HEK293 (cell line): ENCODE data around the gene ITGB2.

Source experiments
- GLI2 ChIP-seq: fragments of 450-650 bp; formaldehyde crosslinking; IDR thresholded peaks from 2 replicates; pipeline ENCODE4; 2017; ENCODE audit warnings: missing biosample characterization, missing genetic modification characterization, low read depth, borderline replicate concordance
- HOXC10 ChIP-seq: sonication (generic); formaldehyde crosslinking; IDR thresholded peaks from 2 replicates; pipeline ENCODE4 v1.8.1; 2023; ENCODE audit warnings: mild to moderate bottlenecking, missing genetic modification reagents
- KLF9 ChIP-seq: fragments of 450-650 bp; formaldehyde crosslinking; IDR thresholded peaks from 2 replicates; pipeline ENCODE4 v1.5.1; 2016; ENCODE audit warnings: missing biosample characterization, missing genetic modification characterization, low read depth
- MEIS1 ChIP-seq: sonication (generic); formaldehyde crosslinking; IDR thresholded peaks from 2 replicates; pipeline ENCODE4 v1.8.1; 2022; ENCODE audit warnings: missing genetic modification reagents, mild to moderate bottlenecking, borderline replicate concordance
- PRDM1 ChIP-seq: fragments of 450-650 bp; formaldehyde crosslinking; IDR thresholded peaks from 2 replicates; pipeline ENCODE4; 2016; ENCODE audit warnings: missing biosample characterization, missing genetic modification characterization
- REPIN1 ChIP-seq: fragments of 450-650 bp; formaldehyde crosslinking; IDR thresholded peaks from 2 replicates; pipeline ENCODE4 v1.5.1; 2017; ENCODE audit warnings: missing biosample characterization, missing genetic modification characterization, low read depth
- SP3 ChIP-seq: fragments of 450-650 bp; formaldehyde crosslinking; IDR thresholded peaks from 2 replicates; pipeline ENCODE4 v1.5.1; 2016; ENCODE audit warnings: missing biosample characterization, missing genetic modification characterization
- ZBTB7A ChIP-seq: fragments of 450-650 bp; formaldehyde crosslinking; IDR thresholded peaks from 2 replicates; pipeline ENCODE4 v1.5.1; 2016; ENCODE audit warnings: low read depth, missing biosample characterization, missing genetic modification characterization
- ZNF138 ChIP-seq: fragments of 450-650 bp; formaldehyde crosslinking; IDR thresholded peaks from 2 replicates; pipeline ENCODE4 v1.5.1; 2016; ENCODE audit warnings: missing biosample characterization, missing genetic modification characterization, borderline replicate concordance
- ZNF140 ChIP-seq: fragments of 450-650 bp; formaldehyde crosslinking; IDR thresholded peaks from 2 replicates; pipeline ENCODE4 v1.5.1; 2016; ENCODE audit warnings: missing biosample characterization, missing genetic modification characterization
- ZNF146 ChIP-seq: fragments of 450-650 bp; formaldehyde crosslinking; IDR thresholded peaks from 2 replicates; pipeline ENCODE4 v1.5.1; 2016; ENCODE audit warnings: missing biosample characterization, missing genetic modification characterization
- ZNF16 ChIP-seq: fragments of 450-650 bp; formaldehyde crosslinking; IDR thresholded peaks from 2 replicates; pipeline ENCODE4 v1.5.1; 2016; ENCODE audit warnings: low read depth, missing biosample characterization, missing genetic modification characterization
- ZNF184 ChIP-seq: fragments of 450-650 bp; IDR thresholded peaks from 2 replicates; pipeline ENCODE4 v1.5.1; 2018; ENCODE audit warnings: missing biosample characterization, mild to moderate bottlenecking, missing genetic modification characterization
- ZNF211 ChIP-seq: fragments of 450-650 bp; formaldehyde crosslinking; IDR thresholded peaks from 2 replicates; pipeline ENCODE4 v1.5.1; 2016; ENCODE audit warnings: low read depth, missing biosample characterization, missing genetic modification characterization
- ZNF335 ChIP-seq: fragments of 450-650 bp; formaldehyde crosslinking; conservative IDR thresholded peaks from 2 replicates; pipeline ENCODE4 v1.5.1; 2016; ENCODE audit warnings: missing biosample characterization, missing genetic modification characterization
- ZNF404 ChIP-seq: fragments of 450-650 bp; formaldehyde crosslinking; IDR thresholded peaks from 2 replicates; pipeline ENCODE4 v1.5.1; 2017; ENCODE audit warnings: missing biosample characterization, missing genetic modification characterization
- ZNF510 ChIP-seq: fragments of 450-650 bp; formaldehyde crosslinking; IDR thresholded peaks from 2 replicates; pipeline ENCODE4 v1.5.1; 2018; ENCODE audit warnings: mild to moderate bottlenecking, missing genetic modification characterization, missing biosample characterization; ENCODE audit not compliant: insufficient replicate concordance
- ZNF621 ChIP-seq: fragments of 450-650 bp; formaldehyde crosslinking; IDR thresholded peaks from 2 replicates; pipeline ENCODE4 v1.5.1; 2017; ENCODE audit warnings: missing biosample characterization, missing genetic modification characterization
- ZNF792 ChIP-seq: fragments of 450-650 bp; formaldehyde crosslinking; IDR thresholded peaks from 2 replicates; pipeline ENCODE4 v1.5.1; 2016; ENCODE audit warnings: missing biosample characterization, missing genetic modification characterization
- TF ChIP-seq, protein P1 (sequence below): fragments of 450-650 bp; formaldehyde crosslinking; IDR thresholded peaks from 2 replicates; pipeline ENCODE4 v1.5.1; 2016; ENCODE audit warnings: missing biosample characterization, missing genetic modification characterization
- TF ChIP-seq, protein P2 (sequence below): fragments of 450-650 bp; formaldehyde crosslinking; conservative IDR thresholded peaks from 2 replicates; pipeline ENCODE4 v1.5.1; 2016; ENCODE audit warnings: low read depth, missing biosample characterization, missing genetic modification characterization
- TF ChIP-seq, protein P3 (sequence below): fragments of 450-650 bp; formaldehyde crosslinking; IDR thresholded peaks from 2 replicates; pipeline ENCODE4 v1.5.1; 2016; ENCODE audit warnings: missing biosample characterization, missing genetic modification characterization
- TF ChIP-seq, protein P4 (sequence below): fragments of 450-650 bp; formaldehyde crosslinking; IDR thresholded peaks from 2 replicates; pipeline ENCODE4 v1.5.1; 2016; ENCODE audit warnings: missing biosample characterization, missing genetic modification characterization
- TF ChIP-seq, protein P5 (sequence below): fragments of 450-650 bp; formaldehyde crosslinking; IDR thresholded peaks from 2 replicates; pipeline ENCODE4 v1.5.1; 2016; ENCODE audit warnings: missing biosample characterization, missing genetic modification characterization

ITGB2 gene

DNA sequence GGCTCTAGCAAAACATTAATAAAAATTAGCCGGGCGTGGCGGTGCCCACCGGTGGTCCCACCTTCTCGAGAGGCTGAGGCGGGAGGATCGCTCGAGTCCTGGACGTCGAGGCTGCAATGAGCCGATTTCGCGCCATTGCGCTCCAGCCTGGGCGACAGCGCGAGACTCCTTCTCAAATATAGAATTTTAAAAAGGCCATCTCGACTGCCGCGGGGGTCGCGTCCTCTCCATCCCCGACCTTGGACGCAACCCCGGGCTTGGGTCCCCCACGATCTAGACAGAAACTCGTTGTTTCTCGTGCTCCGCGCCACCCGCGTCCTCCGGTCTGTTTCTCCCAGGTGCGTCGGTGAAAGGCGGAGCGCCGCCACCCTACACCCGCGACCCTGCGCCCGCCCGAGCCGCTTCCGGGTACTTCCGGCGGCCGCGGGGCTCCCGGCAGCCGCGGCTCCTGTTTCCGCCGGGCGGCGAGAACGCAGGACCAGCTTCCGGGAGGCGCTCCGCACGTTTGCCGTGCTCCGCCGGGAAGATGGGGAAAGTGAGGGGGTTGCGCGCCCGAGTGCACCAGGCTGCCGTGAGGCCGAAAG is 18.9 kb upstream of the ITGB2 start, which contains the start of gene SLX9 (continued):
- TF ChIP-seq, protein P1, sequence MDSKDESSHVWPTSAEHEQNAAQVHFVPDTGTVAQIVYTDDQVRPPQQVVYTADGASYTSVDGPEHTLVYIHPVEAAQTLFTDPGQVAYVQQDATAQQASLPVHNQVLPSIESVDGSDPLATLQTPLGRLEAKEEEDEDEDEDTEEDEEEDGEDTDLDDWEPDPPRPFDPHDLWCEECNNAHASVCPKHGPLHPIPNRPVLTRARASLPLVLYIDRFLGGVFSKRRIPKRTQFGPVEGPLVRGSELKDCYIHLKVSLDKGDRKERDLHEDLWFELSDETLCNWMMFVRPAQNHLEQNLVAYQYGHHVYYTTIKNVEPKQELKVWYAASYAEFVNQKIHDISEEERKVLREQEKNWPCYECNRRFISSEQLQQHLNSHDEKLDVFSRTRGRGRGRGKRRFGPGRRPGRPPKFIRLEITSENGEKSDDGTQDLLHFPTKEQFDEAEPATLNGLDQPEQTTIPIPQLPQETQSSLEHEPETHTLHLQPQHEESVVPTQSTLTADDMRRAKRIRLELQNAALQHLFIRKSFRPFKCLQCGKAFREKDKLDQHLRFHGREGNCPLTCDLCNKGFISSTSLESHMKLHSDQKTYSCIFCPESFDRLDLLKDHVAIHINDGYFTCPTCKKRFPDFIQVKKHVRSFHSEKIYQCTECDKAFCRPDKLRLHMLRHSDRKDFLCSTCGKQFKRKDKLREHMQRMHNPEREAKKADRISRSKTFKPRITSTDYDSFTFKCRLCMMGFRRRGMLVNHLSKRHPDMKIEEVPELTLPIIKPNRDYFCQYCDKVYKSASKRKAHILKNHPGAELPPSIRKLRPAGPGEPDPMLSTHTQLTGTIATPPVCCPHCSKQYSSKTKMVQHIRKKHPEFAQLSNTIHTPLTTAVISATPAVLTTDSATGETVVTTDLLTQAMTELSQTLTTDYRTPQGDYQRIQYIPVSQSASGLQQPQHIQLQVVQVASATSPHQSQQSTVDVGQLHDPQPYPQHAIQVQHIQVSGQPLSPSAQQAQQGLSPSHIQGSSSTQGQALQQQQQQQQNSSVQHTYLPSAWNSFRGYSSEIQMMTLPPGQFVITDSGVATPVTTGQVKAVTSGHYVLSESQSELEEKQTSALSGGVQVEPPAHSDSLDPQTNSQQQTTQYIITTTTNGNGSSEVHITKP (tag by site-specific recombination): peak; percentile 60
- TF ChIP-seq ZNF211 (tag by site-specific recombination) (no peak), MEIS1 (CRISPR knock-in tag) (no peak), ZNF184 (tag by site-specific recombination) (peak; percentile 92; the same call in 1 of the 2 replicates), KLF9 (tag by site-specific recombination) (peak; percentile 62; the same call in 1 of the 2 replicates), ZNF404 (tag by site-specific recombination) (no peak), ZNF146 (tag by site-specific recombination) (peak; percentile 55; the same call in 1 of the 2 replicates), REPIN1 (peak; percentile 97; the same call in 1 of the 2 replicates), ZNF16 (tag by site-specific recombination) (no peak), ZNF621 (tag by site-specific recombination) (no peak), SP3 (tag by site-specific recombination) (peak; percentile 74), ZNF140 (no peak), GLI2 (no peak), ZNF510 (tag by site-specific recombination) (no peak), ZNF335 (tag by site-specific recombination) (peak; percentile 88), ZNF792 (tag by site-specific recombination) (no peak), PRDM1 (tag by site-specific recombination) (peak; percentile 52; the same call in 1 of the 2 replicates), HOXC10 (no peak), ZNF138 (tag by site-specific recombination) (no peak), ZBTB7A (tag by site-specific recombination) (peak; percentile 90; the same call in 1 of the 2 replicates)
- TF ChIP-seq, protein P2, sequence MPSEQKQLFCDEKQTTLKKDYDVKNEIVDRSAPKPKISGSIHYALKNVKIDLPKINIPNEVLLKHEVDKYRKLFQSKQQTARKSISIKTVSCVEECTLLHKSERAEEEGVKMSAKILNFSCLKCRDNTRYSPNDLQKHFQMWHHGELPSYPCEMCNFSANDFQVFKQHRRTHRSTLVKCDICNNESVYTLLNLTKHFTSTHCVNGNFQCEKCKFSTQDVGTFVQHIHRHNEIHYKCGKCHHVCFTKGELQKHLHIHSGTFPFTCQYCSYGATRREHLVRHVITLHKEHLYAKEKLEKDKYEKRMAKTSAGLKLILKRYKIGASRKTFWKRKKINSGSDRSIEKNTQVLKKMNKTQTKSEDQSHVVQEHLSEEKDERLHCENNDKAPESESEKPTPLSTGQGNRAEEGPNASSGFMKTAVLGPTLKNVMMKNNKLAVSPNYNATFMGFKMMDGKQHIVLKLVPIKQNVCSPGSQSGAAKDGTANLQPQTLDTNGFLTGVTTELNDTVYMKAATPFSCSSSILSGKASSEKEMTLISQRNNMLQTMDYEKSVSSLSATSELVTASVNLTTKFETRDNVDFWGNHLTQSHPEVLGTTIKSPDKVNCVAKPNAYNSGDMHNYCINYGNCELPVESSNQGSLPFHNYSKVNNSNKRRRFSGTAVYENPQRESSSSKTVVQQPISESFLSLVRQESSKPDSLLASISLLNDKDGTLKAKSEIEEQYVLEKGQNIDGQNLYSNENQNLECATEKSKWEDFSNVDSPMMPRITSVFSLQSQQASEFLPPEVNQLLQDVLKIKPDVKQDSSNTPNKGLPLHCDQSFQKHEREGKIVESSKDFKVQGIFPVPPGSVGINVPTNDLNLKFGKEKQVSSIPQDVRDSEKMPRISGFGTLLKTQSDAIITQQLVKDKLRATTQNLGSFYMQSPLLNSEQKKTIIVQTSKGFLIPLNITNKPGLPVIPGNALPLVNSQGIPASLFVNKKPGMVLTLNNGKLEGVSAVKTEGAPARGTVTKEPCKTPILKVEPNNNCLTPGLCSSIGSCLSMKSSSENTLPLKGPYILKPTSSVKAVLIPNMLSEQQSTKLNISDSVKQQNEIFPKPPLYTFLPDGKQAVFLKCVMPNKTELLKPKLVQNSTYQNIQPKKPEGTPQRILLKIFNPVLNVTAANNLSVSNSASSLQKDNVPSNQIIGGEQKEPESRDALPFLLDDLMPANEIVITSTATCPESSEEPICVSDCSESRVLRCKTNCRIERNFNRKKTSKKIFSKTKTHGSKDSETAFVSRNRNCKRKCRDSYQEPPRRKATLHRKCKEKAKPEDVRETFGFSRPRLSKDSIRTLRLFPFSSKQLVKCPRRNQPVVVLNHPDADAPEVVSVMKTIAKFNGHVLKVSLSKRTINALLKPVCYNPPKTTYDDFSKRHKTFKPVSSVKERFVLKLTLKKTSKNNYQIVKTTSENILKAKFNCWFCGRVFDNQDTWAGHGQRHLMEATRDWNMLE: peak; percentile 76
- TF ChIP-seq, protein P3, sequence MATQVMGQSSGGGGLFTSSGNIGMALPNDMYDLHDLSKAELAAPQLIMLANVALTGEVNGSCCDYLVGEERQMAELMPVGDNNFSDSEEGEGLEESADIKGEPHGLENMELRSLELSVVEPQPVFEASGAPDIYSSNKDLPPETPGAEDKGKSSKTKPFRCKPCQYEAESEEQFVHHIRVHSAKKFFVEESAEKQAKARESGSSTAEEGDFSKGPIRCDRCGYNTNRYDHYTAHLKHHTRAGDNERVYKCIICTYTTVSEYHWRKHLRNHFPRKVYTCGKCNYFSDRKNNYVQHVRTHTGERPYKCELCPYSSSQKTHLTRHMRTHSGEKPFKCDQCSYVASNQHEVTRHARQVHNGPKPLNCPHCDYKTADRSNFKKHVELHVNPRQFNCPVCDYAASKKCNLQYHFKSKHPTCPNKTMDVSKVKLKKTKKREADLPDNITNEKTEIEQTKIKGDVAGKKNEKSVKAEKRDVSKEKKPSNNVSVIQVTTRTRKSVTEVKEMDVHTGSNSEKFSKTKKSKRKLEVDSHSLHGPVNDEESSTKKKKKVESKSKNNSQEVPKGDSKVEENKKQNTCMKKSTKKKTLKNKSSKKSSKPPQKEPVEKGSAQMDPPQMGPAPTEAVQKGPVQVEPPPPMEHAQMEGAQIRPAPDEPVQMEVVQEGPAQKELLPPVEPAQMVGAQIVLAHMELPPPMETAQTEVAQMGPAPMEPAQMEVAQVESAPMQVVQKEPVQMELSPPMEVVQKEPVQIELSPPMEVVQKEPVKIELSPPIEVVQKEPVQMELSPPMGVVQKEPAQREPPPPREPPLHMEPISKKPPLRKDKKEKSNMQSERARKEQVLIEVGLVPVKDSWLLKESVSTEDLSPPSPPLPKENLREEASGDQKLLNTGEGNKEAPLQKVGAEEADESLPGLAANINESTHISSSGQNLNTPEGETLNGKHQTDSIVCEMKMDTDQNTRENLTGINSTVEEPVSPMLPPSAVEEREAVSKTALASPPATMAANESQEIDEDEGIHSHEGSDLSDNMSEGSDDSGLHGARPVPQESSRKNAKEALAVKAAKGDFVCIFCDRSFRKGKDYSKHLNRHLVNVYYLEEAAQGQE (tag by site-specific recombination): peak; percentile 60
- TF ChIP-seq, protein P4, sequence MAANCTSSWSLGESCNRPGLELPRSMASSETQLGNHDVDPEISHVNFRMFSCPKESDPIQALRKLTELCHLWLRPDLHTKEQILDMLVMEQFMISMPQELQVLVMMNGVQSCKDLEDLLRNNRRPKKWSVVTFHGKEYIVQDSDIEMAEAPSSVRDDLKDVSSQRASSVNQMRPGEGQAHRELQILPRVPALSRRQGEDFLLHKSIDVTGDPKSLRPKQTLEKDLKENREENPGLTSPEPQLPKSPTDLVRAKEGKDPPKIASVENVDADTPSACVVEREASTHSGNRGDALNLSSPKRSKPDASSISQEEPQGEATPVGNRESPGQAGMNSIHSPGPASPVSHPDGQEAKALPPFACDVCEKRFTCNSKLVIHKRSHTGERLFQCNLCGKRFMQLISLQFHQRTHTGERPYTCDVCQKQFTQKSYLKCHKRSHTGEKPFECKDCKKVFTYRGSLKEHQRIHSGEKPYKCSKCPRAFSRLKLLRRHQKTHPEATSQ (tag by site-specific recombination): peak; percentile 99
- TF ChIP-seq, protein P5, sequence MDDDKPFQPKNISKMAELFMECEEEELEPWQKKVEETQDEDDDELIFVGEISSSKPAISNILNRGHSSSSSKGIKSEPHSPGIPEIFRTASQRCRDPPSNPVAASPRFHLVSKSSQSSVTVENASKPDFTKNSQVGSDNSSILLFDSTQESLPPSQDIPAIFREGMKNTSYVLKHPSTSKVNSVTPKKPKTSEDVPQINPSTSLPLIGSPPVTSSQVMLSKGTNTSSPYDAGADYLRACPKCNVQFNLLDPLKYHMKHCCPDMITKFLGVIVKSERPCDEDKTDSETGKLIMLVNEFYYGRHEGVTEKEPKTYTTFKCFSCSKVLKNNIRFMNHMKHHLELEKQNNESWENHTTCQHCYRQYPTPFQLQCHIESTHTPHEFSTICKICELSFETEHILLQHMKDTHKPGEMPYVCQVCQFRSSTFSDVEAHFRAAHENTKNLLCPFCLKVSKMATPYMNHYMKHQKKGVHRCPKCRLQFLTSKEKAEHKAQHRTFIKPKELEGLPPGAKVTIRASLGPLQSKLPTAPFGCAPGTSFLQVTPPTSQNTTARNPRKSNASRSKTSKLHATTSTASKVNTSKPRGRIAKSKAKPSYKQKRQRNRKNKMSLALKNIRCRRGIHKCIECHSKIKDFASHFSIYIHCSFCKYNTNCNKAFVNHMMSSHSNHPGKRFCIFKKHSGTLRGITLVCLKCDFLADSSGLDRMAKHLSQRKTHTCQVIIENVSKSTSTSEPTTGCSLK: no peak
